ENCODE measurements around the gene PROM1.

The PROM1 gene

DNA sequence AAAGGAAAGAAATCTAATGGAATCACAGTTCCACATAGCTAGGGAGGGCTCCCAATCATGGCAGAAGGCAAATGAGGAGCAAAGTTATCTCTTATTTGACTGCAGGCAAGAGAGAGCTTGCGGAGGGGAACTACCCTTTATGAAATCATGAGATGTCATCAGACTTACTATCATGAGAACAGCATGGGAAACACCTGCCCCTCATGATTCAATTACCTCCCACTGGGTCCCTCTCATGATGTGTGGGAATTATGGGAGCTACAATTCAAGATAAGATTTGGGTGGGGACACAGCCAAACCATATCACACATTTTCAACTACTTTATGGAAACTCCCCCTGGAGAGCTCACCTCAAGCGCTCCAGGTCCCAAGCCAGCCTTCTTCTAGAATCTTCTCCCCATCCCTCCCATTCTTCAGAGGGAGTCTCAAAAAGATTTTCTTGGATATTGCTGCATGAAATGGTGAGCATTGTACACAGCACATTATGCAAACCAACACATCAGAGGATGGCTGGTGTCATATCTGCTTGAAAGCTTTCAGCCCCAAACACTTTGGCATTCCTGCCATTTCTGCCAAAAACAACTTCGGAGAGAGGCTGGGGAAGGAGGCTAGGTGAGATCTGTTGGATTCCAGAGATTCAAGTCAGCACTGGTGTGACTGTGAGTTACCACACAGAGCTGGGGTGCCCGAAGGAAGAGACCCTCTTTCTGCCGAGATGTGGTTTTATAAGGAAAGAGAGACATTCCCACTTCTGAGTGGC, 152.2 kb downstream of the PROM1 start:
- H3K9me3 ChIP-seq (ENCODE audit: severe bottlenecking) = no peaks in the 10 kb centered on the region
- no peaks in the 10 kb centered on the region for H3K27me3 ChIP-seq (ENCODE audit: insufficient read depth, low read depth, severe bottlenecking)
- no peak overlapping the region for H3K27ac ChIP-seq
- no peak overlapping the region for H3K4me3 ChIP-seq (ENCODE audit: low read depth, low read length)
- TF ChIP-seq, protein P1, sequence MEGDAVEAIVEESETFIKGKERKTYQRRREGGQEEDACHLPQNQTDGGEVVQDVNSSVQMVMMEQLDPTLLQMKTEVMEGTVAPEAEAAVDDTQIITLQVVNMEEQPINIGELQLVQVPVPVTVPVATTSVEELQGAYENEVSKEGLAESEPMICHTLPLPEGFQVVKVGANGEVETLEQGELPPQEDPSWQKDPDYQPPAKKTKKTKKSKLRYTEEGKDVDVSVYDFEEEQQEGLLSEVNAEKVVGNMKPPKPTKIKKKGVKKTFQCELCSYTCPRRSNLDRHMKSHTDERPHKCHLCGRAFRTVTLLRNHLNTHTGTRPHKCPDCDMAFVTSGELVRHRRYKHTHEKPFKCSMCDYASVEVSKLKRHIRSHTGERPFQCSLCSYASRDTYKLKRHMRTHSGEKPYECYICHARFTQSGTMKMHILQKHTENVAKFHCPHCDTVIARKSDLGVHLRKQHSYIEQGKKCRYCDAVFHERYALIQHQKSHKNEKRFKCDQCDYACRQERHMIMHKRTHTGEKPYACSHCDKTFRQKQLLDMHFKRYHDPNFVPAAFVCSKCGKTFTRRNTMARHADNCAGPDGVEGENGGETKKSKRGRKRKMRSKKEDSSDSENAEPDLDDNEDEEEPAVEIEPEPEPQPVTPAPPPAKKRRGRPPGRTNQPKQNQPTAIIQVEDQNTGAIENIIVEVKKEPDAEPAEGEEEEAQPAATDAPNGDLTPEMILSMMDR (IDR thresholded peaks at IDR 0.05; ENCODE audit: low read depth, low read length) = no peak
- H3K36me3 ChIP-seq = no peaks in the 10 kb centered on the region
- no peak for DNase-seq

DNA sequence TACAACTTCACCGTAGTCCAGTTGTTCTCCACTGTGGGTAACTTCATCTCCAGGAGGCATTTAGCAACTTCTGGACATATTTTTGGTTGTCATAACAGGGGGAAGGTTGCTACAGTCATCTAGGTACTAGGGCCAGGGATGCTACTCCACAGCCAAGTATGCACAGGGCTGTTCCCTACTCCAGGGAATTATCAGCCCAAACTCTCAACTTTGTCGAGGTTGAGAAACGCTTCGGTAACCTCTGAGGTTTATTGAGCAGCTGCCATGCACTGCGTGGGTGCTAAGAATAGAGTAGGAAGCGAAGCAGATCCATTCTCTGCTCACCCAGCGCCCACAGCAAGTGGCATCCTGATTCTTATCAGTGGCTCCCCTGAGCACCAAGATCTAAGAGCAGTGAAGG, 153.5 kb downstream of the PROM1 start:
- Histone ChIP-seq H3K36me3 (no peaks in the 10 kb centered on the region), H3K27me3 (ENCODE audit: insufficient read depth, low read depth, severe bottlenecking) (no peaks in the 10 kb centered on the region), H3K4me3 (ENCODE audit: low read depth, low read length) (no peak overlapping the region), H3K9me3 (ENCODE audit: severe bottlenecking) (no peaks in the 10 kb centered on the region), H3K27ac (no peak overlapping the region)
- DNase-seq = no peak
- TF ChIP-seq, protein P1 (IDR thresholded peaks at IDR 0.05; ENCODE audit: low read depth, low read length) = no peak

DNA sequence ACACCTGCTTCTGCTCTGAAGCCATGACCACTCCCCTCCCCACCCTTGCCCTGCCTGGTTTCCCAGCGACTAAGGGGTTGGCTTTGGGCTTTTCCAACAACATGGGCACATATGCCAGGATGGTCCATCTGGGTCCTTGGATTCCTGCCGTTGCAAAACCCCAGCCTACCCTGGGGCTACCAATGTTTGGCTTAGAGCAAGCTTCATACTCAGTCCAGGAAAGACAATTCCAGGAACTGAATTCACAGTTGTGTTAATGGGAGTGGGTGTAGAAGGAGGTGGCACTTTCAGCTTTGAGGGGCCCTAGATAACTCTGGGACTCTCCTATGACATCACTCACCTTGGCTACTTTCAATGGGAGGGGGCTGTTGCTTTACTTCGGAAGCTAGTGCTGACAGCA, 154.3 kb downstream of the PROM1 start:
- H3K27ac ChIP-seq = no peak overlapping the region
- DNase-seq = no peak
- TF ChIP-seq, protein P1 (IDR thresholded peaks at IDR 0.05; ENCODE audit: low read depth, low read length) = no peak
- no peaks in the 10 kb centered on the region for H3K9me3 ChIP-seq (ENCODE audit: severe bottlenecking)
- H3K4me3 ChIP-seq (ENCODE audit: low read depth, low read length) = no peak overlapping the region
- no peaks in the 10 kb centered on the region for H3K27me3 ChIP-seq (ENCODE audit: insufficient read depth, low read depth, severe bottlenecking)
- no peaks in the 10 kb centered on the region for H3K36me3 ChIP-seq

DNA sequence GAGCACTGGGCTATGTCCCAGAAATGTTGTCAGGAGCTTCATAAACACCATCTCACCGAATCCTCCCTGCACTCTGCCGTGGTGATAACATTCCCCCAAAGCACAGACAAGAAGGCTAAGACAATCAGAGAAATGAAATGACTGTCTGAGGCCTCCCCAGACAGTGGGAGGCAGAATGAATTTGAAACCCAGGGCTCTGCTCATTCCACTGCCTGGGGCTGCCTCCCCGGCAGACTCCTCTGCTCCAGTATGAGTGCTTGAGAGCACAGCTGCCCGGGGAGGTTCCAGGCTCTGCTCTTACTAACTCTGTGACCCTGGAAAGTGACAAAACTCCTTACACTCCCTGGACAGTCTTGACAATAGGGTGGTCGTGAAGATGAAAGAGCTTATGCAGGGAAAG, 154.9 kb downstream of the PROM1 start:
- Histone ChIP-seq H3K36me3 (no peaks in the 10 kb centered on the region), H3K27ac (no peak overlapping the region), H3K9me3 (ENCODE audit: severe bottlenecking) (no peaks in the 10 kb centered on the region), H3K4me3 (ENCODE audit: low read depth, low read length) (no peak overlapping the region), H3K27me3 (ENCODE audit: insufficient read depth, low read depth, severe bottlenecking) (no peaks in the 10 kb centered on the region)
- TF ChIP-seq, protein P1 (IDR thresholded peaks at IDR 0.05; ENCODE audit: low read depth, low read length) = no peak
- no peak for DNase-seq

DNA sequence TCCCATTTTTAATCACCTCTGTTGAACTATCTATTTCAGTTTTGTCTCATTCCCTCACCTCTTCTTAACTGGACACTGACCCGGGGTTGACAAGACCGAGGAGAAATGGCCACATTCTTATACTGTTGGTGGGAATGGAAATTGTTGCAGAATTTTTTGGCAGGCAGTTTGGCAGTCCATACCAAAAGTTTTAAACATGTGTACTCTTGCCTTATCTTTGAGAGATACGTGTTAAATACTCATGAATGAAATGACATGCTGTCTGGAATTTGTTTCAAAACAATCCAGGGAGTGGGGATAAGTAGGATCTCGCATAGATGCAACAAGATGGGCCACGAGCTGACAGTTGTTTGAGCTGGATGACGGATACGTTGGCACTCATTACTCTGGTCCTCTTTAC, 157.3 kb downstream of the PROM1 start:
- H3K27me3 ChIP-seq (ENCODE audit: insufficient read depth, low read depth, severe bottlenecking) = no peaks in the 10 kb centered on the region
- no peaks in the 10 kb centered on the region for H3K36me3 ChIP-seq
- TF ChIP-seq, protein P1 (IDR thresholded peaks at IDR 0.05; ENCODE audit: low read depth, low read length) = no peak
- H3K4me3 ChIP-seq (ENCODE audit: low read depth, low read length) = no peak overlapping the region
- no peak for DNase-seq
- H3K27ac ChIP-seq = no peak overlapping the region
- no peaks in the 10 kb centered on the region for H3K9me3 ChIP-seq (ENCODE audit: severe bottlenecking)

DNA sequence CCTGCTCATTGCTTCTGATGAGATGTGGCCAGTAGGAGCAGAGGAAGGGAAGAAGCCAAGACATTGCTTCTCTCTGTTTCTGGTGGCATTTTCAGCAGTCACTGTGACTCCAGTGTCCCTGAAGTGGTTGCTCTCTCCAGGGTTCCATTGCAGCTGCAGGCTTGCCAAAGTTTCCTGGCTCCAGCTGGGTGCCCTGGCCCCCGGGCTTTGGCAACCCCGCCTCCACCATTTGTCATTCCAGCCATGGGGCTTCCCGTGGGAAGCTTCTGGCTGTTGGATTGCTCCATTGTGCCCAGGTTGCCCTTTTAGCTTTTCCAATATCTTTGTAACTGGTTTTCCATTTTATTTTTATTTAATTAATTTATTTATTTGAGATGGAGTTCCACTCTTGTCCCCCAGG, 158.0 kb downstream of the PROM1 start:
- Histone ChIP-seq H3K36me3 (no peaks in the 10 kb centered on the region), H3K27ac (no peak overlapping the region), H3K4me3 (ENCODE audit: low read depth, low read length) (no peak overlapping the region), H3K27me3 (ENCODE audit: insufficient read depth, low read depth, severe bottlenecking) (no peaks in the 10 kb centered on the region), H3K9me3 (ENCODE audit: severe bottlenecking) (no peaks in the 10 kb centered on the region)
- no peak for DNase-seq
- TF ChIP-seq, protein P1 (IDR thresholded peaks at IDR 0.05; ENCODE audit: low read depth, low read length) = no peak
